OCI-M1 (cell line): ENCODE measurements around the gene KATNB1.
"Not testable (repeated sequence)": the region's sequence is repeated elsewhere in the genome, so short reads cannot be mapped to it uniquely, and the experiment has no call there.

Experiments used
- DNase-seq: peaks from one replicate; lab custom pipeline; 2025; lab: John Stamatoyannopoulos, UW

The KATNB1 gene

GRCh38 chr16:57701759-57702371 lies 33.7 kb upstream of the KATNB1 start:
- DNase-seq = no peak

GRCh38 chr16:57703416-57704010 lies 32.1 kb upstream of the KATNB1 start:
- no peak for DNase-seq

- DNase-seq = no peak
Measured at GRCh38 chr16:57704011-57704904, 31.3 kb upstream of the KATNB1 start.

- DNase-seq = no peak
Measured at GRCh38 chr16:57704905-57705852, 30.4 kb upstream of the KATNB1 start.

- no peak for DNase-seq
Measured at GRCh38 chr16:57706717-57707116, 28.9 kb upstream of the KATNB1 start.

- DNase-seq = no peak
Measured at GRCh38 chr16:57707331-57707730, 28.2 kb upstream of the KATNB1 start.

GRCh38 chr16:57708168-57708567 lies 27.4 kb upstream of the KATNB1 start:
- DNase-seq = no peak

- DNase-seq = no peak
Measured at GRCh38 chr16:57709663-57710062, 25.9 kb upstream of the KATNB1 start.

- no peak for DNase-seq
Measured at GRCh38 chr16:57711346-57711745, 24.2 kb upstream of the KATNB1 start.

- DNase-seq = no peak
Measured at GRCh38 chr16:57711993-57712392, 23.6 kb upstream of the KATNB1 start.

GRCh38 chr16:57712569-57712968 lies 23.0 kb upstream of the KATNB1 start:
- DNase-seq = not testable (repeated sequence)

GRCh38 chr16:57713596-57713995 lies 22.0 kb upstream of the KATNB1 start:
- no peak for DNase-seq

- no peak for DNase-seq
Measured at GRCh38 chr16:57714047-57714446, 21.5 kb upstream of the KATNB1 start.

GRCh38 chr16:57720142-57720575 lies 15.4 kb upstream of the KATNB1 start:
- DNase-seq = peak; percentile 69

- no peak for DNase-seq
Measured at GRCh38 chr16:57721356-57722209, 14.0 kb upstream of the KATNB1 start.

GRCh38 chr16:57722210-57722499 lies 13.4 kb upstream of the KATNB1 start:
- DNase-seq = no peak

GRCh38 chr16:57722651-57723050 lies 12.9 kb upstream of the KATNB1 start:
- no peak for DNase-seq

- DNase-seq = no peak
Measured at GRCh38 chr16:57723170-57723569, 12.4 kb upstream of the KATNB1 start.

GRCh38 chr16:57724531-57724930 lies 11.0 kb upstream of the KATNB1 start:
- no peak for DNase-seq

- peak; percentile 3 for DNase-seq
Measured at GRCh38 chr16:57725151-57725550, 10.4 kb upstream of the KATNB1 start.

- no peak for DNase-seq
Measured at GRCh38 chr16:57725554-57725953, 10.0 kb upstream of the KATNB1 start.
